ENCODE data around the gene DCST2. TPM values are rescaled to one million over a fixed set of nuclear protein-coding genes. Genes with fewer than 3 reads are reported as not detected.

DCST2 gene
- total RNA-seq, 6 experiments from 2014 or later, result 0.08 to 0.14 TPM; not detected in 4

GRCh38 chr1:155079487-155080311, 46.1 kb upstream of the DCST2 start:
- no peak for DNase-seq
- H3K4me1 Mint-ChIP-seq (ENCODE audit: low read depth), result peaks cover 24% of the 10 kb centered on the region
- peaks cover 47% of the 10 kb centered on the region for H3K27me3 Mint-ChIP-seq (ENCODE audit: insufficient read depth)

GRCh38 chr1:155079210-155079486, 45.6 kb upstream of the DCST2 start:
- Mint-ChIP-seq H3K27ac (no peak overlapping the region), H3K36me3 (ENCODE audit: low read depth) (no peaks in the 10 kb centered on the region), H3K4me3 (peak overlapping the region; percentile 71), H3K4me1 (ENCODE audit: low read depth) (peaks cover 19% of the 10 kb centered on the region), H3K27me3 (ENCODE audit: insufficient read depth) (peaks cover 52% of the 10 kb centered on the region), H3K9me3 (no peaks in the 10 kb centered on the region)
- no peak for TF ChIP-seq CTCF (IDR thresholded peaks at IDR 0.05)
- DNase-seq, result no peak

More at GRCh38 chr1:155079487-155080311, 46.1 kb upstream of the DCST2 start:
- H3K4me3 Mint-ChIP-seq, result peak overlapping the region; percentile 71
- no peak for TF ChIP-seq CTCF (IDR thresholded peaks at IDR 0.05)
- H3K36me3 Mint-ChIP-seq (ENCODE audit: low read depth), result no peaks in the 10 kb centered on the region
- no peak overlapping the region; the same call in 1 of the 2 replicates for H3K27ac Mint-ChIP-seq
- H3K9me3 Mint-ChIP-seq, result no peaks in the 10 kb centered on the region

GRCh38 chr1:155078469-155079209, 45.1 kb upstream of the DCST2 start, which contains the start of gene EFNA3:
Gene EFNA3, plus strand, starts transcription at chr1:155078837. Its CDS starts 105 bp downstream, at chr1:155078942.
- H3K4me1 Mint-ChIP-seq (ENCODE audit: low read depth), result peaks cover 17% of the 10 kb centered on the region
- H3K9me3 Mint-ChIP-seq, result no peaks in the 10 kb centered on the region
- no peak for DNase-seq
- no peak within 1 kb of the TSS; the same call in 1 of the 2 replicates for H3K27ac Mint-ChIP-seq
- H3K27me3 Mint-ChIP-seq (ENCODE audit: insufficient read depth), result peaks cover 47% of the 10 kb centered on the region
- no peak for TF ChIP-seq CTCF (IDR thresholded peaks at IDR 0.05)
- no peaks in the 10 kb centered on the region for H3K36me3 Mint-ChIP-seq (ENCODE audit: low read depth)
- peak within 1 kb of the TSS; percentile 71 for H3K4me3 Mint-ChIP-seq

GRCh38 chr1:155077758-155078445, 44.3 kb upstream of the DCST2 start:
- Mint-ChIP-seq H3K36me3 (ENCODE audit: low read depth) (no peaks in the 10 kb centered on the region), H3K9me3 (no peaks in the 10 kb centered on the region), H3K27ac (no peak overlapping the region), H3K4me1 (ENCODE audit: low read depth) (peaks cover 17% of the 10 kb centered on the region), H3K4me3 (no peak overlapping the region), H3K27me3 (ENCODE audit: insufficient read depth) (peaks cover 40% of the 10 kb centered on the region)
- TF ChIP-seq CTCF (IDR thresholded peaks at IDR 0.05), result no peak
- no peak for DNase-seq

- no peak for TF ChIP-seq CTCF (IDR thresholded peaks at IDR 0.05)
- Mint-ChIP-seq H3K4me3 (no peak overlapping the region), H3K27me3 (ENCODE audit: insufficient read depth) (peaks cover 34% of the 10 kb centered on the region), H3K27ac (no peak overlapping the region), H3K9me3 (no peaks in the 10 kb centered on the region), H3K36me3 (ENCODE audit: low read depth) (no peaks in the 10 kb centered on the region), H3K4me1 (ENCODE audit: low read depth) (peaks cover 17% of the 10 kb centered on the region)
- no peak for DNase-seq
Observed at GRCh38 chr1:155077346-155077745, 43.8 kb upstream of the DCST2 start.
